ENCODE data around the gene OAS2.
"Not testable (repeated sequence)": the region's sequence is repeated elsewhere in the genome, so short reads cannot be mapped to it uniquely, and the experiment has no call there.

GRCh38 chr12:112957125-112957524 lies 21.2 kb upstream of the OAS2 start:
- TF ChIP-seq POLR2A (IDR thresholded peaks at IDR 0.05; ENCODE audit: low read depth, low read length); CTCF (conservative IDR thresholded peaks at IDR 0.05; ENCODE audit: low read depth, low read length); RFX5 (IDR thresholded peaks at IDR 0.05; ENCODE audit: low read depth, low read length); BHLHE40 (IDR thresholded peaks at IDR 0.05; ENCODE audit: low read depth, low read length); MXI1 (IDR thresholded peaks at IDR 0.05; ENCODE audit: borderline replicate concordance, low read depth, low read length); FOS (IDR thresholded peaks at IDR 0.05; ENCODE audit: low read depth, low read length); RAD21 (IDR thresholded peaks at IDR 0.05; ENCODE audit: low read length); SMC3 (IDR thresholded peaks at IDR 0.05; ENCODE audit: low read depth, low read length): not testable (repeated sequence)
